Epithelial cell of proximal tubule (primary cell): ENCODE results near the gene TRIM74. TPM values are rescaled to one million over a fixed set of nuclear protein-coding genes. Genes with fewer than 3 reads are reported as not detected.
A peak's percentile ranks its signal among the peaks of the same experiment; 100 is the strongest.
"Not testable (repeated sequence)": the region's sequence is repeated elsewhere in the genome, so short reads cannot be mapped to it uniquely, and the experiment has no call there.

Experiments
- DNase-seq: peaks from one replicate; pipeline ENCODE4 v3.0.0-alpha.2; 2011; ENCODE audit warnings: low read depth
- H3K4me3 ChIP-seq: 2 replicates; pipeline ENCODE4 v1.5.1; 2011; ENCODE audit warnings: low read depth, mild to moderate bottlenecking, low read length
- total RNA-seq: library from RNA; depleted of rRNA; stranded (reverse); fragments of >200 nt; gene quantifications from 2 replicates; pipeline ENCODE4 v1.2.3, GENCODE V29; 2015
- TF ChIP-seq, protein P1 (sequence below): conservative IDR thresholded peaks from 2 replicates; pipeline ENCODE4 v1.5.1; 2012; ENCODE audit warnings: low read depth, mild to moderate bottlenecking, low read length

TRIM74 gene
- total RNA-seq, 1 donor from 2014 or later: not detected

GRCh38 chr7:72961346-72961650 lies 8.0 kb downstream of the TRIM74 start:
- DNase-seq, H3K4me3 ChIP-seq: not testable (repeated sequence)

DNA sequence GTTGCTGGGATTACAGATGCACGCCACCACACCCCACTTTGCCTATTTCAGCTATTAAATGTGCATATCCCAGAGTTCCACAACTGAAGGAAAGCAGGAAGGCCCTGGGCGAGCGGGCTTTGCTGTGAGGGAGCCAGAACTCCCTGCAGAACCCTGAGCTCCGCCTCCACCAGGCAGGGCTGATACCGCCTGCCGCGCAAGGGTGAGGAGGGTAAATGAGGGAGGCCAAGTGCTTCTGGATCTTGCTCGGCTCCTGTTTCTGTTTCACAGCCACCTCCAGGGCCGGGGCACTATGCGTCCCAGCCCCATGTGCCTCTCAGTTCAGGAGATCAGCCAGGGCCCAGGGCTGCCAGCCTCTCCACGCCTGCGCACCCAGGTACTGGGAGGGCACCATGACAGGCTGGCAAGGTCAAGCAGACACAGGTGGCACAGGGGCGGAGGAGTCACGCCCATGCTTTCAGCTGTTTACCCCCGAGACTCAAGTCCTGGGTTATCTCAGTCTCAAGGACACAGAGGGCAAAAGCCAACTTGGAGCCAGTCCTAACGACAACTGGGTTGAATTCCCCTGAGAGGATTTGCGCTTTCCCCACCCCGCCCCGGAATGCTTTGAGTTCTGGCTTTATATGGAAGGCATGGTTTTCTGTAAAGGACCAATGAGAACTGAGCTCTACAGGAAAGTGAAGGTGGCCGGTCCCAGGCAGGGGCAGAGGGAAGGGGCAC lies 8.5 kb downstream of the TRIM74 start:
- not testable (repeated sequence) for DNase-seq, H3K4me3 ChIP-seq

DNA sequence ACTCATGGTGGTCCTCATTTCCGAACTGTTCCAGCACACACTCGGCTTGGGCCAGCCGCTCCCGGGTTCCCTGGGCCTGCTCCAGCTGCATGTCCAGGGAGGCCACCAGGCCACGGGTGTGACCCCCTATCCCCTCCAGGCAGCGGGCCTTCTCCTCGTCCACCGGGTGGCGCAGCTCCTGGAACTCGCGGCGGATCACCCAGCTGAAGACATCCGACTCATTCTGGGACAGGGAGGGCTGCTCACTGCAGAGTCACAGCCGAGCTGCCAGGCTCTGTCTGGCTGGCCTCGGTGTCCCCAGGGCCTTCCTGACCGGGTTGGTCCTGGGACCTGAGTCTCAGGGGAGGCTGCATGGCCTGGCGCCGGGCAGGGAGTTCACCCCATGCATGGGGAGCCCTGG lies 9.2 kb downstream of the TRIM74 start:
- DNase-seq, H3K4me3 ChIP-seq: not testable (repeated sequence)

GRCh38 chr7:72954563-72955198 lies 14.6 kb downstream of the TRIM74 start:
- peak overlapping the region; percentile 38 for H3K4me3 ChIP-seq
- DNase-seq: not testable (repeated sequence)

DNA sequence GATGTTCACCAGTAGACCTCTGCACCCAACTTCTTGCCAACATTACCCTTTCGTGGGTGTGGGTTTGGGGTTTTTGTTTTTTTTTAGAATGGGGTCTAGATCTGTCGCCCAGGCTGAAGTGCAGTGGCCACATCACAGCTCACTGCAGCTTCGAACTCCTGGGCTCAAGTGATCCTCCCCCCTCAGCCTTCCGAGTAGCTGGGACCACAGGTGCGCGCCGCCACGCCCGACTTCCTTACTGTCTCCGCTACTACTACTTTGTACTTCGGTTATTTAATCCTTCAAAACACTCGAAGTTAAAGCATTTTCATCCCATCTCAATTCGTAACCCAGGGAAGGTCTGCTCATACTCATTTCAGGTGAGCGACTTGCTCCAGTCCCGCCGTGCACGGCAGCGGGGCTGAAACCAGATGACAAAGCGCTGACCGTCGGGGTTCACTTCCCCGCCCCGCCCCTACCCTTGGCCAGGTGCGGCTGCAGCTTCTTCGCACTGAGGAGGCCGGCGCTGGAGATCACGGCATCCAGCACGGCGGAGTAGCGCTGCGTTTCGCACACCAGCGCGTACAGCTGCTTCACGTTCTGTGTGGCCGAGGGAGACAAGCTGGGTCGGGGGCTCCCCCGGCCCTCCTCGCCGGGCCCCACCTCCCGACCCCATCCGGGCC lies 15.2 kb downstream of the TRIM74 start:
- peak overlapping the region; percentile 47 for H3K4me3 ChIP-seq
- not testable (repeated sequence) for DNase-seq

DNA sequence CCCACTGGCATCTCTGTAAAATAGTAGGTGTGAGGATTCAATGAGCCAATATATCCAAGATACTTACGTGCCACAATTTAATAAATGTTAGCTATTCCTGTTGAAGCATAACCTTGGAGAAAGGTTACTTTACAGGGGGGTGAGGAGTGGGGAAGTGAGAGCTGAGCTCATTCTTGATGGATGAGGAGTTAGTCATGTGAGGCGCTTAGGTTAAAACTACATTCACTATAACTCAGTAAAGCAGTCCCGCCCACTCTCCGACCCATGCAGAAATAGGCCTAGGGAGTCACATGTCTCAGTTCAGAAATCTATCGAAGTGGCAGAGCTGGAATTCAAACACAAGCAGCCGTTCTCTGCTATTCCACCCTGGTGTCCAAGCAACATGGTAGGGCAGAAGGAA lies 18.8 kb downstream of the TRIM74 start:
- not testable (repeated sequence) for DNase-seq, H3K4me3 ChIP-seq

DNA sequence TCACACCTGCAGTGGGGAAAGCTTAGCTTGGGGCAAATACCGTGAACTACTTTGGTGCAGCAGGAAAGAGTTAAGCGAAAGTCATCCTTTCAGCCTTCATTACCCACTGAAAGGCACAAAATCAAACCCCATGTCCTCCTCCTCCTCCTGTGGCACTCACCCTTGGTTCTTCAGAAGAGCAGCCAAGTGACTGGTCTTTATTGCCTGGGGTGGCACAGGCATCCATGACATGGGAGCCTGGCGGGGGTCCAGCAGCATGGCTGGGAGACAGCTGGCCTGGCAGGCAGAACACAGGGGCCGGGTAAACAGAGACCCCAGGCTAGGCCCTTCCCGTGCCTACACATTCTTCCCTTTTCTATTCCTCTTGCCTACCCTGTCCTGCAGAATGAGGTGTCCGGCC lies 19.6 kb downstream of the TRIM74 start:
- not testable (repeated sequence) for DNase-seq, H3K4me3 ChIP-seq

DNA sequence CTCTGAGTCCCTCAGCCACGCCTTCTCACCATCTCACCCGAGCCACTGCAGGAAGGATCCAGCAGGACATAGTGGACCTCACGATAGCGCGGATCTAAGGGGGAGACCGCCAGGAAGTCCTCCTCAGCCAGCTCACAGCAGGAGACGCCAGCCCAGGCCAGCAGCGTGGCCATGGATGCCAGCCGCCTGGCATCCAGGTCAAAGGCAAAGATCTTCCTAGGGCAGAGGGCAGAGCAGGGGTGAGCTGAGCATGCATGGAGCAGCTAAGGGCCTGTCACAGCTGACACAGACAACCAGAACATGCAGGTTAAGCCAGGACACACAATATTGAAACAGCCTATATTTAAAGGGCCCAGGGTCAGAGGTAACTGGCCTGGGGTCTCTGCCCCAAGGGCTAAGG lies 20.0 kb downstream of the TRIM74 start:
- not testable (repeated sequence) for DNase-seq, H3K4me3 ChIP-seq

DNA sequence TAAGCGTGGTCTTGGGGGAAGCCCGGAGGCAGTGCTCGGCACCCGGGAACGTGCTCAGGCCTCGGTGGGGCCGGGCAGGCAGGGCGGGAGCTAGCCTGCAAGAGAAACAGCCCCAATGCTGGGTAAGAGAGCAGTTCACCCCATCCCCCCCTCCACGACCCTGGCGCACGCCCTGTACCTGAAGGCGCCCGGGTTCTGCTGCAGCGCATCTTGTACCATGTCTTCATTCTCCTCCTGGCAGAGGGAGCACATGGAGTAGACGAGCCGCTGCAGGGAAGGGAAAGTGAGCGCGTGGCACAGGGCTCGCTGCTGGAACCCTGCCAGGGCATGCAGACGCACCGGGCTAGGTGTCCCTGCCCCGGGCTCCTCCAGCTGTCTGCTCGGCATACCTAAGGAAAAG lies 20.6 kb downstream of the TRIM74 start:
- not testable (repeated sequence) for DNase-seq, H3K4me3 ChIP-seq

GRCh38 chr7:72946130-72946745 lies 23.0 kb downstream of the TRIM74 start:
- H3K4me3 ChIP-seq, DNase-seq: not testable (repeated sequence)
- TF ChIP-seq, protein P1, sequence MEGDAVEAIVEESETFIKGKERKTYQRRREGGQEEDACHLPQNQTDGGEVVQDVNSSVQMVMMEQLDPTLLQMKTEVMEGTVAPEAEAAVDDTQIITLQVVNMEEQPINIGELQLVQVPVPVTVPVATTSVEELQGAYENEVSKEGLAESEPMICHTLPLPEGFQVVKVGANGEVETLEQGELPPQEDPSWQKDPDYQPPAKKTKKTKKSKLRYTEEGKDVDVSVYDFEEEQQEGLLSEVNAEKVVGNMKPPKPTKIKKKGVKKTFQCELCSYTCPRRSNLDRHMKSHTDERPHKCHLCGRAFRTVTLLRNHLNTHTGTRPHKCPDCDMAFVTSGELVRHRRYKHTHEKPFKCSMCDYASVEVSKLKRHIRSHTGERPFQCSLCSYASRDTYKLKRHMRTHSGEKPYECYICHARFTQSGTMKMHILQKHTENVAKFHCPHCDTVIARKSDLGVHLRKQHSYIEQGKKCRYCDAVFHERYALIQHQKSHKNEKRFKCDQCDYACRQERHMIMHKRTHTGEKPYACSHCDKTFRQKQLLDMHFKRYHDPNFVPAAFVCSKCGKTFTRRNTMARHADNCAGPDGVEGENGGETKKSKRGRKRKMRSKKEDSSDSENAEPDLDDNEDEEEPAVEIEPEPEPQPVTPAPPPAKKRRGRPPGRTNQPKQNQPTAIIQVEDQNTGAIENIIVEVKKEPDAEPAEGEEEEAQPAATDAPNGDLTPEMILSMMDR: peak; percentile 41

- not testable (repeated sequence) for H3K4me3 ChIP-seq, DNase-seq
These were observed 23.7 kb downstream of the TRIM74 start for GRCh38 chr7:72945597-72945996.

DNA sequence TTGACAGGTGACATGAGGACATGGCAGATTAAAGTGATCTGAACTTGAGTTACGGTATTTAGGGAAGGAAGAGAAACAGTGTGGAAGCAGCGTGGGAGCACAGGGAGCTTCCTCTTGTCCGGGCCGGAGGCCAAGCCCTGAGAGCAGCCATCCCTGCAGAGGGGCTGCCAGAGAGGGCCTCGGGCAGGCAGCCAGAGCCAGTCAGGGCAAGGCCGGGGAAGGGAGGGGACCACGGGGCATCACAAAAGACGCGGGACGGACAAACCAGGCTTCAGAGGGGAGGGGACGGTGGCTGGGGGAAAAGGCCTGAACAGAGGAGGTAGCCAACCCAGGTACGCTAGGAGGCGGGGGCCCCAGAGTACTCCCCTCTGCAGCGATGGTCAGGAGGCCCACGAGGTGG lies 24.3 kb downstream of the TRIM74 start:
- DNase-seq, H3K4me3 ChIP-seq: not testable (repeated sequence)

DNA sequence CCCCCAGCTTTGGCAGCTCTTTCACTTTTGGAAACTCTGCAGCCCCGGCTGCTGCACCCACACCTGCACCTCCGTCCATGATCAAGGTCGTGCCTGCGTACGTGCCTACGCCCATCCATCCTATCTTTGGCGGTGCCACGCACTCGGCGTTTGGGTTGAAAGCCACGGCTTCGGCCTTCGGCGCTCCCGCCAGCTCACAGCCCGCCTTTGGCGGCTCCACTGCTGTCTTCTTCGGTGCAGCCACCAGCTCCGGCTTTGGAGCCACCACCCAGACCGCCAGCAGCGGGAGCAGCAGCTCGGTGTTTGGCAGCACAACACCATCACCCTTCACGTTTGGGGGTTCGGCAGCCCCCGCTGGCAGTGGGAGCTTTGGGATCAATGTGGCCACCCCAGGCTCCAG lies 26.3 kb downstream of the TRIM74 start:
- H3K4me3 ChIP-seq, DNase-seq: not testable (repeated sequence)

GRCh38 chr7:72942022-72942705 lies 27.1 kb downstream of the TRIM74 start:
- DNase-seq, H3K4me3 ChIP-seq: not testable (repeated sequence)
